Loucy (cell line): ENCODE results near the gene ZCCHC4.

ENCODE experiments used
- H2AFZ ChIP-seq: fragments of 200-600 bp; sonication (generic); 2 replicates; pipeline ENCODE4 v1.6.0; 2016; ENCODE audit warnings: antibody characterized with exemption, mild to moderate bottlenecking, low read length, moderate library complexity
- H3F3A ChIP-seq: fragments of 200-600 bp; 2 replicates; pipeline ENCODE4 v1.6.0; 2016; ENCODE audit warnings: antibody characterized with exemption, low read depth, mild to moderate bottlenecking
- H3K27me3 ChIP-seq: fragments of 200-600 bp; sonication (generic); 2 replicates; pipeline ENCODE4 v1.6.1; 2014; ENCODE audit warnings: low read length, mild to moderate bottlenecking; ENCODE audit not compliant: insufficient read depth, poor library complexity, severe bottlenecking
- H3K36me3 ChIP-seq: fragments of 200-600 bp; sonication (generic); 2 replicates; pipeline ENCODE4 v1.6.1; 2016; ENCODE audit warnings: low read length; ENCODE audit not compliant: insufficient read depth
- H3K4me1 ChIP-seq: fragments of 200-600 bp; sonication (generic); 2 replicates; pipeline ENCODE4 v1.5.1; 2014; ENCODE audit warnings: low read length, mild to moderate bottlenecking; ENCODE audit not compliant: insufficient read depth, poor library complexity, severe bottlenecking
- H3K4me2 ChIP-seq: fragments of 200-600 bp; sonication (generic); 2 replicates; pipeline ENCODE4 v1.6.0; 2014; ENCODE audit warnings: antibody characterized with exemption, low read length, low read depth, mild to moderate bottlenecking; ENCODE audit not compliant: poor library complexity, severe bottlenecking
- H3K4me3 ChIP-seq: fragments of 200-600 bp; sonication (generic); 2 replicates; pipeline ENCODE4 v1.5.1; 2014; ENCODE audit warnings: low read length, mild to moderate bottlenecking, mixed read lengths; ENCODE audit not compliant: poor library complexity, severe bottlenecking
- H3K79me2 ChIP-seq: fragments of 200-600 bp; sonication (generic); 2 replicates; pipeline ENCODE4 v1.6.1; 2014; ENCODE audit warnings: low read length; ENCODE audit not compliant: insufficient read depth
- H3K9ac ChIP-seq: fragments of 200-600 bp; sonication (generic); 2 replicates; pipeline ENCODE4 v1.6.0; 2014; ENCODE audit warnings: mild to moderate bottlenecking, low read depth, low read length, moderate library complexity; ENCODE audit not compliant: poor library complexity, severe bottlenecking
- H3K9me2 ChIP-seq: fragments of 200-600 bp; sonication (generic); replicated peaks from 2 replicates; pipeline ENCODE4 v1.6.1; 2016; ENCODE audit warnings: low read depth, low read length, mixed read lengths
- H3K9me3 ChIP-seq: fragments of 200-600 bp; sonication (generic); 2 replicates; pipeline ENCODE4 v1.6.1; 2014; ENCODE audit warnings: mild to moderate bottlenecking, antibody characterized with exemption, low read length, low read depth; ENCODE audit not compliant: insufficient read depth
- H4K20me1 ChIP-seq: fragments of 200-600 bp; sonication (generic); 2 replicates; pipeline ENCODE4 v1.6.0; 2014; ENCODE audit warnings: antibody characterized with exemption, low read length, mild to moderate bottlenecking; ENCODE audit not compliant: insufficient read depth, poor library complexity, severe bottlenecking
- EZH2phosphoT487 ChIP-seq: fragments of 200-600 bp; IDR thresholded peaks from 2 replicates; pipeline ENCODE4 v1.6.1; 2018; ENCODE audit warnings: antibody characterized with exemption, mild to moderate bottlenecking, moderate library complexity, borderline replicate concordance
- TF ChIP-seq, protein P1 (sequence below): fragments of 200-600 bp; sonication (generic); conservative IDR thresholded peaks from 2 replicates; pipeline ENCODE4 v1.5.1; 2014; ENCODE audit warnings: mild to moderate bottlenecking, antibody characterized with exemption, low read length

Gene ZCCHC4

DNA sequence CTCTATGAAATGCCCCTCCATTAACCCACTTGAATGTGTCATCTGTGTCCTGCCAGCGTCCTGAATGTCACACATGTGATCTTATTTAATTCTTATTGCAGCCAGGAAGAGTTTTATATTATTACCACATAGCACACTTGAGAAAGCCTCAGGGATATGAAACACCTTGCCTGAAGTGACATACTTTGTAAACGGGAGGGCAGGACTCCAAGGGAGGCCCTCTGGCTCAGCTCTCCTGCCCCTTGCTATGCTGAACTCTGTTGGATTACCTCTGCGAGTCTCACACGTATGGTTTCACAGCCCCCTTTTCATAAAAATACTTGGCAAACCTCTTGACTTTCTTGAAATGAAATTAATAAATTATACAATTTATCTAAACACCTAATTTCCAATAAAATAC lies 11.1 kb upstream of the ZCCHC4 start:
- Histone ChIP-seq H4K20me1 (no peaks in the 10 kb centered on the region), H3K9ac (no peak overlapping the region), H3K4me2 (no peak overlapping the region), H2AFZ (no peak overlapping the region), H3K79me2 (no peaks in the 10 kb centered on the region), H3F3A (no peaks in the 10 kb centered on the region), H3K4me1 (no peaks in the 10 kb centered on the region), H3K4me3 (no peak overlapping the region), H3K36me3 (no peaks in the 10 kb centered on the region), H3K27me3 (no peaks in the 10 kb centered on the region), H3K9me2 (no peaks in the 10 kb centered on the region), H3K9me3 (no peaks in the 10 kb centered on the region)
- TF ChIP-seq, protein P1, sequence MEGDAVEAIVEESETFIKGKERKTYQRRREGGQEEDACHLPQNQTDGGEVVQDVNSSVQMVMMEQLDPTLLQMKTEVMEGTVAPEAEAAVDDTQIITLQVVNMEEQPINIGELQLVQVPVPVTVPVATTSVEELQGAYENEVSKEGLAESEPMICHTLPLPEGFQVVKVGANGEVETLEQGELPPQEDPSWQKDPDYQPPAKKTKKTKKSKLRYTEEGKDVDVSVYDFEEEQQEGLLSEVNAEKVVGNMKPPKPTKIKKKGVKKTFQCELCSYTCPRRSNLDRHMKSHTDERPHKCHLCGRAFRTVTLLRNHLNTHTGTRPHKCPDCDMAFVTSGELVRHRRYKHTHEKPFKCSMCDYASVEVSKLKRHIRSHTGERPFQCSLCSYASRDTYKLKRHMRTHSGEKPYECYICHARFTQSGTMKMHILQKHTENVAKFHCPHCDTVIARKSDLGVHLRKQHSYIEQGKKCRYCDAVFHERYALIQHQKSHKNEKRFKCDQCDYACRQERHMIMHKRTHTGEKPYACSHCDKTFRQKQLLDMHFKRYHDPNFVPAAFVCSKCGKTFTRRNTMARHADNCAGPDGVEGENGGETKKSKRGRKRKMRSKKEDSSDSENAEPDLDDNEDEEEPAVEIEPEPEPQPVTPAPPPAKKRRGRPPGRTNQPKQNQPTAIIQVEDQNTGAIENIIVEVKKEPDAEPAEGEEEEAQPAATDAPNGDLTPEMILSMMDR: no peak
- no peak for TF ChIP-seq EZH2phosphoT487

DNA sequence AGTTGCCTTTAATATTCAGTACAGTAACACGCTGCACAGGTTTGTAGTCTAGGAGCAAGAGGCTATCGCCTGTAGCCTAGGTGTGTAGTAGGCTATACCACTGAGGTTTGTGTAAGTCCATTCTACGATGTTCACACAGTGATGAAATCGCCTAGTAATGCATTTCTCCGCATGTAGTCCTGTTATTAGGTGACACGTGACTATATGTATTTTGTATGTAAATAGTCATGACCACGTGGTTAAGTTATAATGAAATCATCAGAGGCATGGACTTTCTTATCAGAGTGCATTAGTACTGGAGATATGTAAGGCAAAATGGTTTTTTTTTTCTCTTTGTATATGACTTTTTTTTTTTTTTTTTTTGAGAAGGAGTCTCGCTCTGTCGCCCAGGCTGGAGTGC lies 9.9 kb upstream of the ZCCHC4 start:
- no peak overlapping the region for H3K4me3 ChIP-seq
- no peaks in the 10 kb centered on the region for H4K20me1 ChIP-seq
- H3K9me2 ChIP-seq: no peaks in the 10 kb centered on the region
- no peak overlapping the region for H2AFZ ChIP-seq
- no peak overlapping the region for H3K9ac ChIP-seq
- no peaks in the 10 kb centered on the region for H3K4me1 ChIP-seq
- no peak overlapping the region for H3K4me2 ChIP-seq
- H3K27me3 ChIP-seq: no peaks in the 10 kb centered on the region
- H3K79me2 ChIP-seq: no peaks in the 10 kb centered on the region
- H3F3A ChIP-seq: no peaks in the 10 kb centered on the region
- no peaks in the 10 kb centered on the region for H3K36me3 ChIP-seq
- TF ChIP-seq EZH2phosphoT487: no peak
- TF ChIP-seq, protein P1: no peak
- H3K9me3 ChIP-seq: no peaks in the 10 kb centered on the region

- Histone ChIP-seq H3K4me2 (no peak overlapping the region), H3F3A (no peaks in the 10 kb centered on the region), H3K9me3 (no peaks in the 10 kb centered on the region), H3K27me3 (no peaks in the 10 kb centered on the region), H2AFZ (no peak overlapping the region), H3K4me1 (no peaks in the 10 kb centered on the region), H4K20me1 (no peaks in the 10 kb centered on the region), H3K9ac (no peak overlapping the region), H3K9me2 (no peaks in the 10 kb centered on the region), H3K79me2 (no peaks in the 10 kb centered on the region), H3K36me3 (no peaks in the 10 kb centered on the region), H3K4me3 (no peak overlapping the region)
- no peak for TF ChIP-seq EZH2phosphoT487
- TF ChIP-seq, protein P1: no peak
Observed at GRCh38 chr4:25303578-25303977, 9.0 kb upstream of the ZCCHC4 start.
